ENCODE data around the gene ZIC5.

DNA sequence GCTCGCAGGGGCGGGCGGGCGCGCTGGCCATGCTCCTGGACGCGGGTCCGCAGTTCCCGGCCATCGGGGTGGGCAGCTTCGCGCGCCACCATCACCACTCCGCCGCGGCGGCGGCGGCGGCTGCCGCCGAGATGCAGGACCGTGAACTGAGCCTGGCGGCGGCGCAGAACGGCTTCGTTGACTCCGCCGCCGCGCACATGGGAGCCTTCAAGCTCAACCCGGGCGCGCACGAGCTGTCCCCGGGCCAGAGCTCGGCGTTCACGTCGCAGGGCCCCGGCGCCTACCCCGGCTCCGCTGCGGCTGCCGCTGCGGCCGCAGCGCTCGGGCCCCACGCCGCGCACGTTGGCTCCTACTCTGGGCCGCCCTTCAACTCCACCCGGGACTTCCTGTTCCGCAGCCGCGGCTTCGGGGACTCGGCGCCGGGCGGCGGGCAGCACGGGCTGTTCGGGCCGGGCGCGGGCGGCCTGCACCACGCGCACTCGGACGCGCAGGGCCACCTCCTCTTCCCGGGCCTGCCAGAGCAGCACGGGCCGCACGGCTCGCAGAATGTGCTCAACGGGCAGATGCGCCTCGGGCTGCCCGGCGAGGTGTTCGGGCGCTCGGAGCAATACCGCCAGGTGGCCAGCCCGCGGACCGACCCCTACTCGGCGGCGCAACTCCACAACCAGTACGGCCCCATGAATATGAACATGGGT, 10.6 kb upstream of the ZIC5 start:
- TF ChIP-seq, protein P1, sequence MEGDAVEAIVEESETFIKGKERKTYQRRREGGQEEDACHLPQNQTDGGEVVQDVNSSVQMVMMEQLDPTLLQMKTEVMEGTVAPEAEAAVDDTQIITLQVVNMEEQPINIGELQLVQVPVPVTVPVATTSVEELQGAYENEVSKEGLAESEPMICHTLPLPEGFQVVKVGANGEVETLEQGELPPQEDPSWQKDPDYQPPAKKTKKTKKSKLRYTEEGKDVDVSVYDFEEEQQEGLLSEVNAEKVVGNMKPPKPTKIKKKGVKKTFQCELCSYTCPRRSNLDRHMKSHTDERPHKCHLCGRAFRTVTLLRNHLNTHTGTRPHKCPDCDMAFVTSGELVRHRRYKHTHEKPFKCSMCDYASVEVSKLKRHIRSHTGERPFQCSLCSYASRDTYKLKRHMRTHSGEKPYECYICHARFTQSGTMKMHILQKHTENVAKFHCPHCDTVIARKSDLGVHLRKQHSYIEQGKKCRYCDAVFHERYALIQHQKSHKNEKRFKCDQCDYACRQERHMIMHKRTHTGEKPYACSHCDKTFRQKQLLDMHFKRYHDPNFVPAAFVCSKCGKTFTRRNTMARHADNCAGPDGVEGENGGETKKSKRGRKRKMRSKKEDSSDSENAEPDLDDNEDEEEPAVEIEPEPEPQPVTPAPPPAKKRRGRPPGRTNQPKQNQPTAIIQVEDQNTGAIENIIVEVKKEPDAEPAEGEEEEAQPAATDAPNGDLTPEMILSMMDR (conservative IDR thresholded peaks at IDR 0.05 in 1 of 2, IDR thresholded peaks at IDR 0.05 in 1 of 2; ENCODE audit: extremely low read depth in 1 of 2, insufficient read depth in 1 of 2, low read depth in 1 of 2, low read length in 2 of 2): no peak
- no peak for TF ChIP-seq EZH2 (IDR thresholded peaks at IDR 0.05; ENCODE audit: borderline replicate concordance, low read length)
